WTC11 (cell line): ENCODE measurements around the gene RNF7. TPM values are rescaled to one million over a fixed set of nuclear protein-coding genes. Genes with fewer than 3 reads are reported as not detected.

Experiments
- ATAC-seq: fragments of 200-7000 bp; cut with Tn5 transposase; 2 replicates; pipeline ENCODE4 v1.10.0; 2021; ENCODE audit warnings: mild to moderate bottlenecking, moderate library complexity
- CTCF ChIA-PET: fragments of 300-600 bp; sonication (Branson Sonifier 250); formaldehyde crosslinking; loops from one replicate; lab custom pipeline; 2021; ENCODE audit warnings: antibody characterized with exemption; lab: Charles Lee
- POLR2A ChIA-PET: fragments of 350-600 bp; sonication (Branson Sonifier 250); formaldehyde crosslinking; loops from one replicate; lab custom pipeline; 2021; ENCODE audit warnings: antibody characterized with exemption; lab: Charles Lee
- DNase-seq: peaks from one replicate; pipeline ENCODE4 v3.0.0; 2021; ENCODE audit warnings: low spot score
- H3K27ac Mint-ChIP-seq: 2 replicates; pipeline ENCODE4 v1.8.0; 2021; ENCODE audit warnings: mixed read lengths
- H3K27me3 Mint-ChIP-seq: 2 replicates; pipeline ENCODE4 v1.8.0; 2021; ENCODE audit warnings: low read depth, mild to moderate bottlenecking, moderate library complexity, mixed read lengths
- H3K36me3 Mint-ChIP-seq: 2 replicates; pipeline ENCODE4 v1.8.0; 2021; ENCODE audit warnings: mixed read lengths
- H3K4me1 Mint-ChIP-seq: 2 replicates; pipeline ENCODE4 v1.8.0; 2022; ENCODE audit warnings: mixed read lengths
- H3K4me3 Mint-ChIP-seq: 2 replicates; pipeline ENCODE4 v1.8.0; 2021; ENCODE audit warnings: mild to moderate bottlenecking, moderate library complexity, mixed read lengths
- H3K9me3 Mint-ChIP-seq: 2 replicates; pipeline ENCODE4 v1.8.0; 2021; ENCODE audit warnings: mixed read lengths
- CREB1 ChIP-seq: sonication (generic); formaldehyde crosslinking; IDR thresholded peaks from 2 replicates; pipeline ENCODE4 v1.8.0; 2023; ENCODE audit warnings: mild to moderate bottlenecking, missing genetic modification reagents
- FOXJ3 ChIP-seq: sonication (generic); formaldehyde crosslinking; IDR thresholded peaks from 2 replicates; pipeline ENCODE4 v1.9.0; 2021; ENCODE audit warnings: missing genetic modification reagents, mild to moderate bottlenecking, borderline replicate concordance
- GRHL2 ChIP-seq: fragments of 250-450 bp; sonication (Bioruptor Pico); IDR thresholded peaks from 2 replicates; pipeline ENCODE4 v1.8.0; 2022; ENCODE audit warnings: mild to moderate bottlenecking, moderate library complexity; ENCODE audit not compliant: insufficient replicate concordance, severe bottlenecking
- HMGA2 ChIP-seq: fragments of 250-450 bp; sonication (Bioruptor Pico); IDR thresholded peaks from 2 replicates; pipeline ENCODE4 v1.4.0; 2021; ENCODE audit warnings: mild to moderate bottlenecking, moderate library complexity
- JAZF1 ChIP-seq: fragments of 250-450 bp; sonication (Bioruptor Pico); IDR thresholded peaks from 2 replicates; pipeline ENCODE4 v1.9.0; 2021; ENCODE audit warnings: moderate library complexity, mild to moderate bottlenecking, inconsistent platforms
- NR1H2 ChIP-seq: sonication (generic); formaldehyde crosslinking; IDR thresholded peaks from 2 replicates; pipeline ENCODE4 v1.9.0; 2021; ENCODE audit warnings: mild to moderate bottlenecking, moderate library complexity, missing genetic modification reagents
- OVOL2 ChIP-seq: fragments of 250-450 bp; sonication (Bioruptor Pico); IDR thresholded peaks from 2 replicates; pipeline ENCODE4 v1.9.0; 2021; ENCODE audit warnings: mild to moderate bottlenecking, borderline replicate concordance
- PRRX2 ChIP-seq: fragments of 250-450 bp; sonication (Bioruptor Pico); IDR thresholded peaks from 2 replicates; pipeline ENCODE4 v1.8.0; 2021; ENCODE audit warnings: mild to moderate bottlenecking
- TP53 ChIP-seq: sonication (generic); formaldehyde crosslinking; IDR thresholded peaks from 2 replicates; pipeline ENCODE4 v1.8.1; 2023; ENCODE audit warnings: mild to moderate bottlenecking, missing genetic modification reagents
- ZNF232 ChIP-seq: sonication (generic); formaldehyde crosslinking; IDR thresholded peaks from 2 replicates; pipeline ENCODE4 v1.8.0; 2022; ENCODE audit warnings: mild to moderate bottlenecking, missing genetic modification reagents
- ZNF416 ChIP-seq: fragments of 250-450 bp; sonication (Bioruptor Pico); IDR thresholded peaks from 2 replicates; pipeline ENCODE4 v1.9.0; 2021; ENCODE audit warnings: mild to moderate bottlenecking, inconsistent platforms
- total RNA-seq: library from RNA; stranded (reverse); gene quantifications from 3 replicates; pipeline ENCODE4 v1.2.3, GENCODE V29; 2021
- TF ChIP-seq, protein P1 (sequence below): sonication (generic); formaldehyde crosslinking; IDR thresholded peaks from 2 replicates; pipeline ENCODE4 v1.8.0; 2023; ENCODE audit warnings: mild to moderate bottlenecking, missing genetic modification reagents
- TF ChIP-seq, protein P2 (sequence below): sonication (generic); formaldehyde crosslinking; conservative IDR thresholded peaks from 2 replicates; pipeline ENCODE4 v1.8.1; 2022; ENCODE audit warnings: mild to moderate bottlenecking, missing genetic modification reagents
- TF ChIP-seq, protein P3 (sequence below): sonication (generic); formaldehyde crosslinking; IDR thresholded peaks from 2 replicates; pipeline ENCODE4 v1.8.1; 2022; ENCODE audit warnings: low read depth, mild to moderate bottlenecking, moderate library complexity, missing genetic modification reagents, borderline replicate concordance
- TF ChIP-seq, protein P4 (sequence below): sonication (generic); formaldehyde crosslinking; IDR thresholded peaks from 2 replicates; pipeline ENCODE4 v1.8.0; 2022; ENCODE audit warnings: mild to moderate bottlenecking, missing genetic modification reagents
- TF ChIP-seq, protein P5 (sequence below): sonication (generic); formaldehyde crosslinking; IDR thresholded peaks from 2 replicates; pipeline ENCODE4 v1.8.1; 2023; ENCODE audit warnings: mild to moderate bottlenecking, moderate library complexity, missing genetic modification reagents
- TF ChIP-seq, protein P6 (sequence below): fragments of 200-600 bp; IDR thresholded peaks from 2 replicates; pipeline ENCODE4 v1.8.0; 2022; ENCODE audit warnings: antibody characterized with exemption

RNF7 gene
- total RNA-seq, 1 experiment from 2014 or later, result 133 TPM

DNA sequence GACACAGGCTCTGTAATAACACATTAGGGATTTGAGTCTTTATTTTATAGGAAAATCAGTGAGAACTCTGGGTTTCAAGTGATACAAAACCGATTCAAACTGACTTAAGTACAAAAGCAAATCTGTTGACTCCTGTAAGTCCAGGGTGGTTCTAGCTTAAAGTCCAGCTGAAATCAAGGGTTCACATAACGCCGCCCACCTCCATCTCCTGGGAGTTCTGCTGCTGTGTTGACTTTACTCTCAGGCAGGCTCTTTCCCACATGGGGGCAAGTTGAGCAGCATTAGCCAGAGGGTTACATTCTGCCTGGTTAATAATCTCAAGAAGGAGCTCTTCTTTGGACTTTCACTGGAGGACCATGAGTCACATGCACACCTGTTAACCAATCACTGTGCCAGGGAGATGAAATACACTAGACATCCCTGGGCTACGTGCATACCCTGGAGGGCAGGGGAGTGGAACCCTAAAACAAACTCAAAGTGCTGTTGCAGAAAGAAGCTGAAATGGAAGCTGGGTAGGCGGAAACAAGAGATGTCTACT lies 9.7 kb upstream of the RNF7 start (continued):
- TF ChIP-seq, protein P1, sequence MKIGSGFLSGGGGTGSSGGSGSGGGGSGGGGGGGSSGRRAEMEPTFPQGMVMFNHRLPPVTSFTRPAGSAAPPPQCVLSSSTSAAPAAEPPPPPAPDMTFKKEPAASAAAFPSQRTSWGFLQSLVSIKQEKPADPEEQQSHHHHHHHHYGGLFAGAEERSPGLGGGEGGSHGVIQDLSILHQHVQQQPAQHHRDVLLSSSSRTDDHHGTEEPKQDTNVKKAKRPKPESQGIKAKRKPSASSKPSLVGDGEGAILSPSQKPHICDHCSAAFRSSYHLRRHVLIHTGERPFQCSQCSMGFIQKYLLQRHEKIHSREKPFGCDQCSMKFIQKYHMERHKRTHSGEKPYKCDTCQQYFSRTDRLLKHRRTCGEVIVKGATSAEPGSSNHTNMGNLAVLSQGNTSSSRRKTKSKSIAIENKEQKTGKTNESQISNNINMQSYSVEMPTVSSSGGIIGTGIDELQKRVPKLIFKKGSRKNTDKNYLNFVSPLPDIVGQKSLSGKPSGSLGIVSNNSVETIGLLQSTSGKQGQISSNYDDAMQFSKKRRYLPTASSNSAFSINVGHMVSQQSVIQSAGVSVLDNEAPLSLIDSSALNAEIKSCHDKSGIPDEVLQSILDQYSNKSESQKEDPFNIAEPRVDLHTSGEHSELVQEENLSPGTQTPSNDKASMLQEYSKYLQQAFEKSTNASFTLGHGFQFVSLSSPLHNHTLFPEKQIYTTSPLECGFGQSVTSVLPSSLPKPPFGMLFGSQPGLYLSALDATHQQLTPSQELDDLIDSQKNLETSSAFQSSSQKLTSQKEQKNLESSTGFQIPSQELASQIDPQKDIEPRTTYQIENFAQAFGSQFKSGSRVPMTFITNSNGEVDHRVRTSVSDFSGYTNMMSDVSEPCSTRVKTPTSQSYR, result no peak

DNA sequence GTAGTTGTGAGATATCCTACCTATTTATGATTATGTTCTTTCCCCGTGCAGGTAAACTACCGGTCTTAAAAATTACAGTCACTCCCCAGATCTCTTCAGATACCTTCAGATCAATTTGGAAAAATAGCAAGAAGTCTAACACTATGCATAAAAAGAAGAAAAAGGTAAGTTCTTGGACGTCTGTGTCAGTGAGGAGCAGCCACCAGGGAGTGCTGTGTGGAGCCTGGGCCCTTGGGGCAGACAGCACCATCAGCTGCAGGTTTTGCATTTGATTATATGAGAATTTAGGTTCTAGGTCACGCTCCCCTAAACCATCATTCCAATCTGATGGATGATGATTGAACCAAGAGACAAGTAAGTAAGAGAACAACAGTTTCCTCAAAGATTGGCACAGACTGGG lies 8.9 kb upstream of the RNF7 start:
- H3K9me3 Mint-ChIP-seq, result no peaks in the 10 kb centered on the region
- DNase-seq, result peak; percentile 18
- no peak overlapping the region for H3K27ac Mint-ChIP-seq
- H3K27me3 Mint-ChIP-seq, result no peaks in the 10 kb centered on the region; the same call in 1 of the 2 replicates
- TF ChIP-seq, protein P2, sequence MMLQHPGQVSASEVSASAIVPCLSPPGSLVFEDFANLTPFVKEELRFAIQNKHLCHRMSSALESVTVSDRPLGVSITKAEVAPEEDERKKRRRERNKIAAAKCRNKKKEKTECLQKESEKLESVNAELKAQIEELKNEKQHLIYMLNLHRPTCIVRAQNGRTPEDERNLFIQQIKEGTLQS (CRISPR knock-in tag), result no peak
- no peak for TF ChIP-seq ZNF416
- TF ChIP-seq GRHL2 (CRISPR knock-in tag), result no peak
- TF ChIP-seq, protein P3, sequence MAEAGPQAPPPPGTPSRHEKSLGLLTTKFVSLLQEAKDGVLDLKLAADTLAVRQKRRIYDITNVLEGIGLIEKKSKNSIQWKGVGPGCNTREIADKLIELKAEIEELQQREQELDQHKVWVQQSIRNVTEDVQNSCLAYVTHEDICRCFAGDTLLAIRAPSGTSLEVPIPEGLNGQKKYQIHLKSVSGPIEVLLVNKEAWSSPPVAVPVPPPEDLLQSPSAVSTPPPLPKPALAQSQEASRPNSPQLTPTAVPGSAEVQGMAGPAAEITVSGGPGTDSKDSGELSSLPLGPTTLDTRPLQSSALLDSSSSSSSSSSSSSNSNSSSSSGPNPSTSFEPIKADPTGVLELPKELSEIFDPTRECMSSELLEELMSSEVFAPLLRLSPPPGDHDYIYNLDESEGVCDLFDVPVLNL (CRISPR knock-in tag), result no peak
- no peak for TF ChIP-seq PRRX2
- no peak for TF ChIP-seq TP53 (CRISPR knock-in tag)
- TF ChIP-seq OVOL2, result no peak
- H3K36me3 Mint-ChIP-seq, result no peaks in the 10 kb centered on the region
- ChIA-PET POLR2A (no interaction called here), CTCF (interaction anchor here (0.5 to 1.4 kb wide), 2 partner anchors 9 to 184 kb away, joined by 3 to 5 read pairs; no protein-coding TSS in a partner anchor)
- ATAC-seq, result peak; percentile 67
- H3K4me3 Mint-ChIP-seq, result no peak overlapping the region
- 0 out of 2 replicates have a peak, but pooled peaks cover 7% of the 10 kb centered on the region for H3K4me1 Mint-ChIP-seq

DNA sequence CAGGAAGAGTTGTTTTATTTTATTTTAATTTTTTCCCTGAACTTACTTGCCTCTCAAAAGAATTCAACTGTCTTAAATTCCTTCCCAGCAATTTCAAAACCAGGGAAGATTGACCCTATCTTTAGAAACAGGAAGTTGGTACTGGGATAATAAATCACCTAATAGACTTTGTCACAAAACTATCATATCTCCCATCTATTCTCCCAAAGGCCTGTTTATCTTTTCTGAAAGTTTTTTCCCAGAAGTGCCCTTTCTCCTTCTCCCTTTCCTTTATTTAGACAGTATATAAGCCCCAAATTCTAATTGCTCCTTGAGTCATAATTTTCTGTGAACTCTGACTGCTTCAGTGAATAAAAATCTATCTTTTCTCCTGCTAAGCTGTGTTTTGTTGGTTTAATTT lies 2.9 kb upstream of the RNF7 start:
- no peaks in the 10 kb centered on the region; the same call in 1 of the 2 replicates for H3K27me3 Mint-ChIP-seq
- no peak overlapping the region for H3K4me3 Mint-ChIP-seq
- no peak for TF ChIP-seq NR1H2 (CRISPR knock-in tag)
- TF ChIP-seq FOXJ3 (CRISPR knock-in tag), result no peak
- TF ChIP-seq, protein P4, sequence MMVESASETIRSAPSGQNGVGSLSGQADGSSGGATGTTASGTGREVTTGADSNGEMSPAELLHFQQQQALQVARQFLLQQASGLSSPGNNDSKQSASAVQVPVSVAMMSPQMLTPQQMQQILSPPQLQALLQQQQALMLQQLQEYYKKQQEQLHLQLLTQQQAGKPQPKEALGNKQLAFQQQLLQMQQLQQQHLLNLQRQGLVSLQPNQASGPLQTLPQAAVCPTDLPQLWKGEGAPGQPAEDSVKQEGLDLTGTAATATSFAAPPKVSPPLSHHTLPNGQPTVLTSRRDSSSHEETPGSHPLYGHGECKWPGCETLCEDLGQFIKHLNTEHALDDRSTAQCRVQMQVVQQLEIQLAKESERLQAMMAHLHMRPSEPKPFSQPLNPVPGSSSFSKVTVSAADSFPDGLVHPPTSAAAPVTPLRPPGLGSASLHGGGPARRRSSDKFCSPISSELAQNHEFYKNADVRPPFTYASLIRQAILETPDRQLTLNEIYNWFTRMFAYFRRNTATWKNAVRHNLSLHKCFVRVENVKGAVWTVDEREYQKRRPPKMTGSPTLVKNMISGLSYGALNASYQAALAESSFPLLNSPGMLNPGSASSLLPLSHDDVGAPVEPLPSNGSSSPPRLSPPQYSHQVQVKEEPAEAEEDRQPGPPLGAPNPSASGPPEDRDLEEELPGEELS (CRISPR knock-in tag), result no peak
- TF ChIP-seq CREB1 (CRISPR knock-in tag), result no peak
- no peaks in the 10 kb centered on the region for H3K36me3 Mint-ChIP-seq
- H3K4me1 Mint-ChIP-seq, result peaks cover 10% of the 10 kb centered on the region
- no peak for ATAC-seq
- H3K9me3 Mint-ChIP-seq, result no peaks in the 10 kb centered on the region
- no peak overlapping the region for H3K27ac Mint-ChIP-seq
- ChIA-PET CTCF (no interaction called here), POLR2A (no interaction called here)
- DNase-seq, result no peak

DNA sequence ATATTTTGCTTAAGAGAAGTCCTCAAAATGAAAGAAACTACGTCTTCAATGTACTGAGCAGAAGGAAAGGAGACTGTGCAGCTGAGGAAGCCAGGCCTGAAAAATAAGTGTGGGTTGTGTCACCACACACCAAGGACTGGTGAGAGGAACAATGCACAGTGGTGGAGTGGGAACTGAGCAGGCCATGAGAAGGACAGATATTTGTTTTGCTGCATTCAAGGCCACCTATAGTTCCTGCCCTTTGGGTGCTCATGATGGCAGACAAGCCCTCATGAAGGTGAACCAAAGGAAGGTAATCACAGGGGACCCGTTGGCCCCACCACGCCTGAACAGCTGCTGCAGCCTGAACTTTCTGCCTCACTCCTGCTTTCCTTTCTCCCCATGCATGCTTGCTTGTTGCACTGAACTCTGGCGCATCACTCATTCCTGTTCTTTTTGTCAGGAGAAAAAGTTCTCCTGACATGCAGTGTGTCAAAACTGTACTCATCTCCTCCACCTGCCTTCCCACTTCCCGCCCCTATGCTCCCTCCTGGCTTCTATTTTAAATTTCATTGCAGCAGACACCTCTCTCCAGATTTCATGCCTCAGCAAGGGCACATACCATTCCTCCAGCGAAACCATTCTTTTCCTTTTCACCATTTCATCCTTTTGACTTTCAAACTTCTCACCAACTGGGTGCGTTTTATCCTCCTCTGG lies 2.2 kb upstream of the RNF7 start:
- ATAC-seq, result no peak
- DNase-seq, result no peak
- CTCF ChIA-PET, result no interaction called here
- no peaks in the 10 kb centered on the region for H3K9me3 Mint-ChIP-seq
- H3K4me3 Mint-ChIP-seq, result no peak overlapping the region
- POLR2A ChIA-PET, result no interaction called here
- no peak overlapping the region; the same call in 1 of the 2 replicates for H3K27ac Mint-ChIP-seq
- H3K27me3 Mint-ChIP-seq, result no peaks in the 10 kb centered on the region; the same call in 1 of the 2 replicates
- 0 out of 2 replicates have a peak, but pooled peaks cover 2% of the 10 kb centered on the region for H3K36me3 Mint-ChIP-seq
- H3K4me1 Mint-ChIP-seq, result peaks cover 18% of the 10 kb centered on the region
- TF ChIP-seq ZNF232 (no peak), HMGA2 (no peak), JAZF1 (CRISPR knock-in tag) (no peak)
- TF ChIP-seq, protein P5, sequence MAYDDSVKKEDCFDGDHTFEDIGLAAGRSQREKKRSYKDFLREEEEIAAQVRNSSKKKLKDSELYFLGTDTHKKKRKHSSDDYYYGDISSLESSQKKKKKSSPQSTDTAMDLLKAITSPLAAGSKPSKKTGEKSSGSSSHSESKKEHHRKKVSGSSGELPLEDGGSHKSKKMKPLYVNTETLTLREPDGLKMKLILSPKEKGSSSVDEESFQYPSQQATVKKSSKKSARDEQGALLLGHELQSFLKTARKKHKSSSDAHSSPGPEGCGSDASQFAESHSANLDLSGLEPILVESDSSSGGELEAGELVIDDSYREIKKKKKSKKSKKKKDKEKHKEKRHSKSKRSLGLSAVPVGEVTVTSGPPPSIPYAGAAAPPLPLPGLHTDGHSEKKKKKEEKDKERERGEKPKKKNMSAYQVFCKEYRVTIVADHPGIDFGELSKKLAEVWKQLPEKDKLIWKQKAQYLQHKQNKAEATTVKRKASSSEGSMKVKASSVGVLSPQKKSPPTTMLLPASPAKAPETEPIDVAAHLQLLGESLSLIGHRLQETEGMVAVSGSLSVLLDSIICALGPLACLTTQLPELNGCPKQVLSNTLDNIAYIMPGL, result no peak
- TF ChIP-seq, protein P6, sequence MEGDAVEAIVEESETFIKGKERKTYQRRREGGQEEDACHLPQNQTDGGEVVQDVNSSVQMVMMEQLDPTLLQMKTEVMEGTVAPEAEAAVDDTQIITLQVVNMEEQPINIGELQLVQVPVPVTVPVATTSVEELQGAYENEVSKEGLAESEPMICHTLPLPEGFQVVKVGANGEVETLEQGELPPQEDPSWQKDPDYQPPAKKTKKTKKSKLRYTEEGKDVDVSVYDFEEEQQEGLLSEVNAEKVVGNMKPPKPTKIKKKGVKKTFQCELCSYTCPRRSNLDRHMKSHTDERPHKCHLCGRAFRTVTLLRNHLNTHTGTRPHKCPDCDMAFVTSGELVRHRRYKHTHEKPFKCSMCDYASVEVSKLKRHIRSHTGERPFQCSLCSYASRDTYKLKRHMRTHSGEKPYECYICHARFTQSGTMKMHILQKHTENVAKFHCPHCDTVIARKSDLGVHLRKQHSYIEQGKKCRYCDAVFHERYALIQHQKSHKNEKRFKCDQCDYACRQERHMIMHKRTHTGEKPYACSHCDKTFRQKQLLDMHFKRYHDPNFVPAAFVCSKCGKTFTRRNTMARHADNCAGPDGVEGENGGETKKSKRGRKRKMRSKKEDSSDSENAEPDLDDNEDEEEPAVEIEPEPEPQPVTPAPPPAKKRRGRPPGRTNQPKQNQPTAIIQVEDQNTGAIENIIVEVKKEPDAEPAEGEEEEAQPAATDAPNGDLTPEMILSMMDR, result no peak
- TF ChIP-seq, all 79 proteins: peak for 0
